Stimulated activated CD8-positive, alpha-beta memory T cell treated with anti-CD3 and anti-CD28 coated beads, Interleukin-15, amount 100 ng/mL, for 48 hours (primary cell): Measurements from ENCODE around the gene ADGRV1.
"Not testable (repeated sequence)": the region's sequence is repeated elsewhere in the genome, so short reads cannot be mapped to it uniquely, and the experiment has no call there.

Experiments used
- DNase-seq, 2 donors: peaks; one replicate each; pipeline ENCODE4 v3.0.0-alpha.2; 2020; ENCODE audit warnings: low read depth in 2 of 2

Gene ADGRV1

GRCh38 chr5:90740244-90740799 lies 181.7 kb downstream of the ADGRV1 start:
- no peak for DNase-seq

DNA sequence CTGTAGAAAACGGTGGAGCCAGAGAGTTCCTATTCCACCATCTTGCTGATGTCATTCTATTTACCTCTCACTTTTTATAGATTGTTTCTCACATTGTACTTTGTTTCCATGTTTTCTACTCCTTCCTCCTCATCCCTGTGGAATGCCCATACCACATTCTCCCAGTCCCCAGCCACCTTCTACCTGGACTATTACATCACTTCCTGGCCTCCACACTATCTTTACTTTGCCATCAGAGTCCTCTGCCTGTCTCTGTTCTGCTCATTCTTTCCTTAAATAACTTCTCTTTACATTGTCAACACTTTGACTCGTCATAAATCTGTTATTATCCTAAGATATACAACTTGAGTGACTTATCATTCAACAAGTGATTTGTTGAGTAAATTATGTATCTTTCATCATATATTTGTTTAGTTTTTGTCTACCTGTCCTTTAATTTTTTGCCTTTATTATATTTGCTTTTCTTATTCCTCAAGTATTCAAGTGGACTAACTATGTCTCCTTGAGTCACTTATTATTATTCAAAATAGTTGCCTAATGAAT lies 182.5 kb downstream of the ADGRV1 start:
- DNase-seq, result no peak

GRCh38 chr5:90746119-90746518 lies 187.5 kb downstream of the ADGRV1 start:
- no peak for DNase-seq

DNA sequence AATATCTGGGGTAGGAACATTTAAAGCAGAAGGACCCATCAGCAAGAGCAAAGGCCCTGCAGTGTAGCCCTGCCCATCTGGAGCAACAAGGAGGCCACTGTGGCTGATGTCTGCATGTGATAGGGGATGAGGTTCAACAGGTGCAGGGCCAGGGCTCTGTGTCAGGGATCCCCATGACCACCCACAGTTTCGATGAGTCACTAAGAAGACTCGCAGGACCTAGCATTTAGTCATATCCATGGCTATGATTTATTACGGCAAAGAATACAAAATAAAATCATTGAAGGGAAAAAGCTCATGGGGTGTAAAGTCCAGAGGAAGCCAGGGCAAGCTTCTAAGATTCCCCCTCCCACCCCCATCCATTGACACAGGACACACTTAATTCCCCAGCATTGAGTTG lies 188.6 kb downstream of the ADGRV1 start:
- no peak for DNase-seq

GRCh38 chr5:90747693-90748092 lies 189.1 kb downstream of the ADGRV1 start:
- DNase-seq, result no peak

DNA sequence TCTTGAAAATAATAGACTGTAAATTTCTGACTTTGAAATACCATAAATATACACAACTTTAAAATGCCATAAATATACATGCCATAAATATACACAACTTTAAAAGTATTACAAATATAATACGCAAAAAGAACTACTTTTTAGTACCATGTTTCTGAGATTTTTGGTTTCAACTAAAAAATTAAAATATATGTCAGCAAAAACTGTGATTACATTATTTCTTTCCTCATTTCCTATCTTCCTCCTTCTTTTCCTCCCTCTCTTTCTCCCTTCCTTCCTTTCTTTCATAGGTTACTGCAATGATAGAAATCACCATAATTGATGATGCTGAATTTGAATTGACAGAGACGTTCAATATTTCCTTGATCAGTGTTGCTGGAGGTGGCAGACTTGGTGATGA lies 200.5 kb downstream of the ADGRV1 start:
- DNase-seq, result no peak

- no peak for DNase-seq
Measured at GRCh38 chr5:90767710-90768109, 209.1 kb downstream of the ADGRV1 start.

GRCh38 chr5:90770006-90770541 lies 211.5 kb downstream of the ADGRV1 start:
- DNase-seq, result not testable (repeated sequence)

DNA sequence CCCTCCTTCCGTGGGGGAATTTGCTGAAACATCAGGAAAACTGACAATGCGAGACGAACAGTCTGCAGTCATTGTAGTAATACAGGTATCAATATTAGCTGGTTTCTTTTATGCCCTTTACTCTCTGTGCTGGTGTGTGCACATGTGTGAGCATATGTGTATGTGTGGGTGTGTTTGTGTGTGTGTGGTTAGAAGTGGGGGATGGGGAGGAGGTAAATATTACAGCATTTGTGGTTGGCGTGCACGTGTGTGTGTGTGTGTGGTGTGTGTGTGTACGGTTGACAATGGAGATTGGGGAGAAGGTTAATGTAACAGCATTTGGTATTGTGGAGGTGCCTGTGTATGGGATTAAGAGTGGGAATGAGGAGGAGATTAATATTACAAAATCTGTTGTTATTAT lies 219.4 kb downstream of the ADGRV1 start:
- no peak for DNase-seq

DNA sequence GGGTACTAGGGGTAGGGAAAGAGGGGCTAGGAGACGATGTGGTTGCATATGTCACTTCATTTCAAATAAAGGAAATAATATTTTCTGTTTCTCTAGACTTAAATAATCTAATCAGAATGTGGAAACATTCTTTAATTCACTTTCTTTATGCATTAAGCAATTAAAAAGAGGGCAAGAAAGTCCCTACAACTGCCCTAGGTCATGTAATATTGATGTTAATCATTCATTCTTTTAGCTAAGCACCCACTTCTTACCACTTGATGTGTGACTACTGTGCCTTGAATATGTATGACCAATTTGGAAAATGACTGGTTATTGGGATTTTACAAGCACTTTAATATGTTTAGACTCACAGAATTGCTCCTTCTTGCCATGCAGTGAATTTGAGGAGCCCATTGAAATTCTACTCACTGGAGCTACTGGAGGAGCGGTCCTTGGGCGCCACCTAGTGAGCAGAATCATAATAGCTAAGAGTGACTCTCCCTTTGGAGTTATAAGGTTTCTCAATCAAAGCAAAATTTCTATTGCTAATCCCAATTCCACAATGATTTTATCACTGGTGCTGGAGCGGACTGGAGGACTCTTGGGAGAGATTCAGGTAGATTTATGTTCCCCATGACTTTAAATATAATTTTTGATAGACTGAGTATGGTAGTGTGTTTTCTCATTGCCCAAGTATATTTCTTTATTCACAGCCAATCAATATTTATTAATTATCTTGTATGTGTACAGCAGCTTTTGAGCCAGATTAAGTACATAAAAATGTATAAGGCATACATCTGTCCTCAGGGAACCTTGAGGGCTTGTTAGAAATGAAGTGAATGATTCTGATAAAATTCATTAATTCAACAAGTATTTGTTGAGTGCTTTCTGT lies 225.1 kb downstream of the ADGRV1 start:
- peak; percentile 17 to 18 for DNase-seq

DNA sequence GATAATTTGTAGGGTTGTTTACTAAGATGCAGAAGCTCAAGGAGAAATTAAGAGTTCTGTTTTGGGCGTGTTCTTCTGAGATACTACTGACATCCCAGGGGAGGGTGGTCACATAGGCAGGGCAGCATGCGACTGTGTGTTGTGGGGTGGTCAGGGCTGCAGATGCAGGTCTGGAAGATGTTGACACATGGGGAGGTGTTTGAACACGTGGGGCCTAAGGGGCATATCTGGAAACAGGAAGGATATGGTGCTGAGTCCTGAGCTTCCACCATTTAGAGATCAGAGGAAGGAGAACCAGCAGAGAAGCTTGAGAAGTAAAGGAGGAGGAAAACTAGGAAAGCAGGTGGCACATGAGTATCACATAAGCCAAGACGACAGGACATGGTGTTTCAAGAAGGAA lies 228.2 kb downstream of the ADGRV1 start:
- DNase-seq, result no peak

- DNase-seq, result no peak
Measured at GRCh38 chr5:90792725-90793124, 234.1 kb downstream of the ADGRV1 start.

GRCh38 chr5:90793183-90793582 lies 234.6 kb downstream of the ADGRV1 start:
- no peak for DNase-seq

DNA sequence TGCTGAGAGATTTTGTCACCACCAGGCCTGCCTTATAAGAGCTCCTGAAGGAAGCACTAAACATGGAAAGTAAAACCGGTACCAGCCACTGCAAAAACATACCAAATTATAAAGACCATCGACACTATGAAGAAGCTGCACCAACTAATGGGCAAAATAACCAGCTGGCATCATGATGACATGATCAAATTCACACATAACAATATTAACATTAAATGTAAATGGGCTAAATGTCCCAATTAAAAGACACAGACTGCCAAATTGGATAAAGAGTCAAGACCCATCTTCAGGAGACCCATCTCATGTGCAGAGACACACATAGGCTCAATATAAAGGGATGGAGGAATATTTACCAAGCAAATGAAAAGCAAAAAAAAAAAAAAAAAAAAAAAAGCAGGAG lies 238.3 kb downstream of the ADGRV1 start:
- not testable (repeated sequence) for DNase-seq

GRCh38 chr5:90800082-90800481 lies 241.5 kb downstream of the ADGRV1 start:
- not testable (repeated sequence) for DNase-seq

DNA sequence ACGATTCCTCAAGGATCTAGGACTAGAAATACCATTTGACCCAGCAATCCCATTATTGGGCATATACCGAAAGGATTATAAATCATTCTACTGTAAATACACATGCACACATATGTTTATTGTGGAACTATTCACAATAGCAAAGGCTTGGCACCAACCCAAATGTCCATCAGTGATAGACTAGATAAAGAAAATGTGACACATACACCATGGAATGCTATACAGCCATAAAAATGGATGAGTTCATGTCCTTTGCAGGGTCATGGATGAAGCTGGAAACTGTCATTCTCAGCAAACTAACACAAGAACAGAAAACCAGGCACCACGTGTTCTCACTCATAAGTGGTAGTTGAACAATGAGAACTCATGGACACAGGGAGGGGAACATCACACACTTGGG lies 241.9 kb downstream of the ADGRV1 start:
- DNase-seq, result not testable (repeated sequence)

GRCh38 chr5:90802474-90803317 lies 244.1 kb downstream of the ADGRV1 start:
- DNase-seq, result no peak

DNA sequence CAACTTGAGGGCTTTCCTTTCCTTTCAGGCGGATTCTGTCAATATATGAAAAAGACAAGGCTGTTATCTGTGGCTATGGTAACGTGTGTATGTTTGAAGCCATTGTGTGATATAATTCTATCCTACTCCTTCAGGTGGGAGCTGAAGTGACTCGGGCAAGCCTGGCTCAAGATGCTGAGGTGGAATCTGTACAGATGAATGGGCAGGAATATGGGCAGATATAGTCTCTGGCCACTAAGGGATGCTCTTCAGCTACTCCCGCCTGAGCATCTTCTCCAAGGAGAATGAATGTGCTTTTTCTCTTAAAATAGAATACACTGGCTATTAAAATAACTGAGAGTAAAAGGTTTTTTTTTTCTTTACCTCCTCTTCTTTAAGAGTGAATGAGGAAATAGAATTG lies 244.8 kb downstream of the ADGRV1 start:
- no peak for DNase-seq

DNA sequence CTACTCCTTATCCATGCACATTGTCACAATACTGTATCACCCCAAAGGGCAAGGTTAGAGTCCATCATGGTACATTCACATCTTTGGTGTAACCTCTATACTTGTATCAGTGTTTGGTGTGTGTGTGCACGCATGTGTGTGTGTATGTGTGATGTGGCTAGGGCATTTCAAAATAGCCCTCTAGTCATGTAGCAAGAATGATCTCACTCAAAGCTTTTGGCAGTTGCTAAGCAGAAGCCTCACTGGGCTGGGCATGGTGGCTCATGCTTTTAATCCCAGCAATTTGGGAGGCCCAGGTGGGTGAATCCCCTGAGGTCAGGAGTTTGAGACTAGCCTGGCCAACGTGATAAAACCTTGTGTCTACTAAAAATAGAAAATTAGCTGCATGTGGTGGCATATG lies 245.3 kb downstream of the ADGRV1 start:
- no peak for DNase-seq

DNA sequence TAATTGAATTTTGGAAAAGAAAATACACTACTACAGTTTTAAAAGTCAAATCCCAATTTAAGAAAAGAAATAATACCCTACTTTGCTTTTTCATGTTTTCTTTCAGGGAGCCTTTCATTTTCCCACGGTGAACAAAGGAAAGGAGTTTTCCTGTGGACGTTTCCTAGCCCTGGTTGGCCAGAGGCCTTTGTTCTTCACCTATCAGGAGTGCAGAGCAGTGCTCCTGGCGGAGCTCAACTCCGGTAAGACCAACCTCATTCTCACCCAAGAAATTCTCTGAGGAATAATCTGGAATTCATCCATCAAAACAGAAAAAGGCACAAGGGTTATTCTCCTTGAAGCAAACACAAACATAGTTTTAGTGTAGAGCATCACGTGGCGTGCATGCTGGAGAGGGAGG lies 248.9 kb downstream of the ADGRV1 start:
- no peak for DNase-seq

DNA sequence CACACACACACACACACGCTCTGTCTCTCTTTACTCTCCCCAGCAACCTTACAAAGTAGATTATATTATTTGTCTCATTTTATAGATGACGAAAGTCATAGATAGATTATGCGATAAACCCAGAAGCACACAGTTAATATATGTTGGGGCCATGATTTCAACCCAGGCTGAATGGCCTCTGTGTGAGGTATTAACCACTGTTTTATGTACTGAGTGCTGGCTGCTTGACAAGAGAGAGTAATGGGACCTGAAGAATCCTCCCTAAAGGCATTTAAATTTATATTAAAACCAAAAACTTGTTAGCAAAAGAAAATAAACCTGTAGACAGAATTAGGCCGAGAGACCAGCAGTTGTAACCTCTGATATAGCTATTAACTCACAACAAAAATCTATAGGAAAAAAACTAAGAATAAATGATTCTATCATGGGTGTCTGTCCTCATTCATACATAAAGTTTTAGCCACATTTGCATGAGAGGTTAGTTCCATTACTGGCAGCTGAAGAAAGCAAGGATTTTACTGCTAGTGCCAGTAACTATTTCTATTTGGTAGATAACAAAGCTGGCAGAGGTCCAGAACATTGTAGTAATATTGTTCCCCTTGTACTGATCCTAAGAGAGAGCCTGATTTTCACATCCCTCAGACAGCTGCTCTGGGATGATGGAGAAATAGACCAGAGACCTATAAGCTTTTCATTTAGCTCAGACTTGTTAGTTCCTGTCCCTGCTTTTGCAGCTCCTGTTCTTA lies 250.9 kb downstream of the ADGRV1 start:
- no peak for DNase-seq
